IMR-90 (cell line): ENCODE data around the gene NKAIN2. TPM values are rescaled to one million over a fixed set of nuclear protein-coding genes. Genes with fewer than 3 reads are reported as not detected.

Experiments
- ATAC-seq: fragments of 200-7000 bp; cut with Tn5 transposase; 2 replicates; pipeline ENCODE4 v1.9.1; 2020; ENCODE audit warnings: low read depth, mild to moderate bottlenecking, moderate library complexity
- BruUV-seq: library from RNA; stranded (reverse); fragments of 400-500 nt; replicated peaks from 2 replicates; lab custom pipeline; 2021; lab: Mats Ljungman, UMichigan
- CTCF ChIA-PET: fragments of 300-600 bp; formaldehyde crosslinking; extraction: SDS; loops from one replicate; lab custom pipeline; 2021; ENCODE audit warnings: antibody characterized with exemption; lab: Yijun Ruan, JAX
- POLR2A ChIA-PET: fragments of 300-600 bp; sonication (Branson Sonifier 250); formaldehyde crosslinking; loops from one replicate; lab custom pipeline; 2022; ENCODE audit warnings: antibody characterized with exemption; ENCODE audit not compliant: unreplicated experiment; lab: Charles Lee
- DNase-seq: peaks from one replicate; pipeline ENCODE4 v3.0.0; 2013
- H2AFZ ChIP-seq: replicated peaks from 2 replicates; pipeline ENCODE3; 2013; ENCODE audit warnings: low read length, mild to moderate bottlenecking; ENCODE audit not compliant: poor library complexity
- H2AK5ac ChIP-seq: 2 replicates; pipeline ENCODE4 v1.6.1; 2013; ENCODE audit warnings: low read depth, low read length, inconsistent platforms
- H2AK9ac ChIP-seq: replicated peaks from 2 replicates; pipeline ENCODE3; 2013; ENCODE audit warnings: mild to moderate bottlenecking, low read depth, low read length, moderate library complexity; ENCODE audit not compliant: poor library complexity
- H2BK120ac ChIP-seq: 2 replicates; pipeline ENCODE4 v1.6.1; 2013; ENCODE audit warnings: low read depth, low read length, inconsistent platforms
- H2BK15ac ChIP-seq: 3 replicates; pipeline ENCODE4 v1.6.1; 2013; ENCODE audit warnings: low read depth, low read length, inconsistent platforms
- H2BK20ac ChIP-seq: 2 replicates; pipeline ENCODE4 v1.6.1; 2013; ENCODE audit warnings: low read depth, mild to moderate bottlenecking, inconsistent platforms, low read length, moderate library complexity
- H2BK5ac ChIP-seq: 2 replicates; pipeline ENCODE4 v1.6.1; 2013; ENCODE audit warnings: mild to moderate bottlenecking, low read depth, low read length, inconsistent platforms; ENCODE audit not compliant: poor library complexity, severe bottlenecking
- H3K14ac ChIP-seq: replicated peaks from 2 replicates; pipeline ENCODE4 v1.6.1; 2013; ENCODE audit warnings: low read depth, low read length, inconsistent platforms
- H3K18ac ChIP-seq: 2 replicates; pipeline ENCODE4 v1.6.1; 2013; ENCODE audit warnings: low read depth, low read length, control low read depth
- H3K23ac ChIP-seq: 2 replicates; pipeline ENCODE4 v1.6.1; 2013; ENCODE audit warnings: low read depth, low read length, inconsistent platforms
- H3K27ac ChIP-seq: 2 replicates; pipeline ENCODE4 v1.5.1; 2013; ENCODE audit warnings: mild to moderate bottlenecking, control low read depth, low read length; ENCODE audit not compliant: insufficient read depth
- H3K27me3 ChIP-seq: 2 replicates; pipeline ENCODE4 v1.6.1; 2013; ENCODE audit warnings: low read length; ENCODE audit not compliant: control insufficient read depth, insufficient read depth
- H3K36me3 ChIP-seq: 2 replicates; pipeline ENCODE4 v1.6.1; 2013; ENCODE audit warnings: low read length, mixed read lengths; ENCODE audit not compliant: control insufficient read depth, insufficient read depth
- H3K4ac ChIP-seq: 2 replicates; pipeline ENCODE4 v1.6.1; 2013; ENCODE audit warnings: low read depth, low read length, inconsistent platforms
- H3K4me1 ChIP-seq: 2 replicates; pipeline ENCODE4 v1.6.1; 2013; ENCODE audit warnings: low read length, mixed read lengths; ENCODE audit not compliant: control insufficient read depth, insufficient read depth
- H3K4me2 ChIP-seq: 2 replicates; pipeline ENCODE4 v1.6.1; 2013; ENCODE audit warnings: low read depth, mild to moderate bottlenecking, control low read depth, low read length, moderate library complexity
- H3K4me3 ChIP-seq: 2 replicates; pipeline ENCODE4 v1.5.1; 2013; ENCODE audit warnings: low read depth, mild to moderate bottlenecking, control low read depth, low read length, moderate library complexity; ENCODE audit not compliant: insufficient read depth
- H3K56ac ChIP-seq: 2 replicates; pipeline ENCODE4 v1.6.1; 2013; ENCODE audit warnings: low read length, inconsistent platforms; ENCODE audit not compliant: insufficient read depth; ENCODE audit errors: extremely low read depth
- H3K79me1 ChIP-seq, 2 experiments: 2 replicates each; pipeline ENCODE4 v1.6.1; 2013; ENCODE audit warnings: low read length in 2 of 2, inconsistent platforms in 1 of 2, low read depth in 1 of 2
- H3K9ac ChIP-seq: 2 replicates; pipeline ENCODE4 v1.6.1; 2013; ENCODE audit warnings: low read depth, low read length, control low read depth
- H3K9me1 ChIP-seq: 2 replicates; pipeline ENCODE4 v1.6.1; 2013; ENCODE audit warnings: low read length, inconsistent platforms; ENCODE audit not compliant: insufficient read depth
- H3K9me3 ChIP-seq: 2 replicates; pipeline ENCODE4 v1.6.1; 2013; ENCODE audit warnings: low read length; ENCODE audit not compliant: control insufficient read depth, insufficient read depth
- H4K20me1 ChIP-seq: 2 replicates; pipeline ENCODE4 v1.6.1; 2013; ENCODE audit warnings: low read length, inconsistent platforms; ENCODE audit not compliant: insufficient read depth
- H4K5ac ChIP-seq: 2 replicates; pipeline ENCODE4 v1.6.1; 2013; ENCODE audit warnings: mild to moderate bottlenecking, low read depth, low read length, control low read depth
- H4K8ac ChIP-seq, 2 experiments: 2 replicates each; pipeline ENCODE4 v1.6.1; 2013; ENCODE audit warnings: low read depth in 2 of 2, low read length in 2 of 2, control low read depth in 1 of 2, inconsistent platforms in 1 of 2
- H4K91ac ChIP-seq: 2 replicates; pipeline ENCODE4 v1.6.1; 2013; ENCODE audit warnings: low read depth, low read length, inconsistent platforms; ENCODE audit not compliant: insufficient read depth
- MAFK ChIP-seq: IDR thresholded peaks from 2 replicates; pipeline ENCODE4 v1.6.1; 2012; ENCODE audit warnings: low read depth, low read length, improper control_type of control experiment
- MXI1 ChIP-seq: IDR thresholded peaks from 2 replicates; pipeline ENCODE4 v1.6.1; 2012; ENCODE audit warnings: low read depth, mild to moderate bottlenecking, low read length, moderate library complexity, borderline replicate concordance
- WGBS, 2 experiments: methylation state at CpG; one replicate each; pipeline versions ENCODE4 v1.1.5 to v1.1.7; 2013; ENCODE audit warnings: missing lambda C conversion rate in 2 of 2; ENCODE audit not compliant: insufficient read length in 1 of 2; ENCODE audit errors: extremely low coverage in 2 of 2; 5-methylcytosine and 5-hydroxymethylcytosine counted together
- dilution Hi-C: fragments of 300-500 bp; cut with HindIII; formaldehyde crosslinking; loops from one replicate; pipeline ENCODE4 v1.14.3; 2018; ENCODE audit warnings: low sequenced_read_pairs; ENCODE audit not compliant: unreplicated experiment
- in situ Hi-C: fragments of 300-500 bp; cut with MboI; formaldehyde crosslinking; loops from 3 replicates; pipeline ENCODE4 v1.14.3; 2019; ENCODE audit warnings: low sequenced_read_pairs, inconsistent platforms, mixed read lengths
- intact Hi-C: fragments of 100-400 bp; cut with micrococcal nuclease; formaldehyde crosslinking; loops from 2 replicates; pipeline ENCODE4 v1.10.0; 2022
- polyA plus RNA-seq, 3 experiments: library from polyadenylated mRNA; depleted of rRNA; stranded (reverse); fragments of >200 nt; gene quantifications; 2 replicates each; pipeline ENCODE4 v1.2.3, GENCODE V29; 2012; ENCODE audit warnings: low replicate concordance in 1 of 3
- total RNA-seq: library from RNA; depleted of rRNA; stranded (reverse); fragments of >200 nt; gene quantifications from 2 replicates; pipeline ENCODE4 v1.2.3, GENCODE V29; 2012

The NKAIN2 gene
- total and polyA plus RNA-seq, 2 of the 4 experiments (the other 2 are of a cell fraction) = not detected

DNA sequence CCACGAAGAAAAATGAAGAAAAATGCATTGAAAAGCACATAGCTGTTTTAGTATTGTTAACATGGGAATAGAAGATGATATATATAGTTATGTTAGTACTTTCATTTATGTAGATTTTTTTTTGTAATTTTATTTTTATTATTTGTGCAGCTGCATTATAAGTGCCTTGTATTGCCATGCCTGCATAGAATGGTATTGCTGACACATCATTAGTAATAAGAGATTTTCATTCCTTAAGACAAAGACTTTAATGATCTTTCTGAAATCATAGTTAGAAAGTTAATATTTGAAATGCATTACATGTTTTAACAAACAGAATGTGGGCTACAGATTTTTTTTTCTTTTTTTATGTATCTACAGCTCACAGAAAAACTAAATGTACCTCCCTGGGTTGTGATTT lies 506.5 kb downstream of the NKAIN2 start:
- Histone ChIP-seq H3K4me3 (no peak overlapping the region), H3K27ac (no peak overlapping the region), H3K4me2 (no peak overlapping the region), H3K27me3 (no peaks in the 10 kb centered on the region), H2BK5ac (no peak overlapping the region), H3K9me1 (no peaks in the 10 kb centered on the region), H2AFZ (no peak overlapping the region), H4K5ac (no peak overlapping the region), H2BK15ac (no peak overlapping the region), H3K4me1 (no peaks in the 10 kb centered on the region), H3K4ac (no peak overlapping the region), H3K14ac (no peak overlapping the region), H3K36me3 (no peaks in the 10 kb centered on the region), H3K23ac (no peak overlapping the region), H4K91ac (no peak overlapping the region), H4K8ac (no peak overlapping the region), H3K18ac (no peak overlapping the region), H2AK9ac (no peak overlapping the region), H2BK120ac (no peak overlapping the region), H3K9ac (no peak overlapping the region), H2AK5ac (no peak overlapping the region), H3K9me3 (no peaks in the 10 kb centered on the region), H3K79me1 (no peaks in the 10 kb centered on the region), H3K56ac (no peak overlapping the region), H2BK20ac (no peak overlapping the region), H4K20me1 (no peaks in the 10 kb centered on the region)
- in situ Hi-C loops = no loop called here
- BruUV-seq = no TSS peak
- dilution Hi-C loops = no loop called here
- TF ChIP-seq MXI1 (no peak), MAFK (peak; percentile 54)
- ATAC-seq (no peak), DNase-seq (no peak)
- intact Hi-C loops = no loop called here
- POLR2A ChIA-PET = no interaction called here
- WGBS, 2 experiments = no CpG with 5 or more reads among the region's 1 CpG
- CTCF ChIA-PET = no interaction called here
